SH-SY5Y (cell line): ENCODE data around the gene SLC25A21.

Experiments
- GATA2 ChIP-seq: IDR thresholded peaks from 2 replicates; pipeline ENCODE4 v1.6.1; 2011; ENCODE audit warnings: mild to moderate bottlenecking, low read depth, low read length
- GATA3 ChIP-seq: IDR thresholded peaks from 2 replicates; pipeline ENCODE4 v1.6.1; 2011; ENCODE audit warnings: low read depth, mild to moderate bottlenecking, low read length, moderate library complexity

- TF ChIP-seq GATA3 (no peak), GATA2 (no peak)
Measured at GRCh38 chr14:36860831-36861230, 311.6 kb downstream of the SLC25A21 start.
